T-helper 2 cell treated with Interferon-gamma antibody and Interleukin-4, amounts not matched to agents 5 μg/mL and 100 μg/mL, for 36 hours (primary cell): Measurements from ENCODE around the gene FAM193A.
"Not testable (repeated sequence)": the region's sequence is repeated elsewhere in the genome, so short reads cannot be mapped to it uniquely, and the experiment has no call there.

Source experiments
- DNase-seq: peaks from one replicate; pipeline ENCODE4 v3.0.0; 2021; ENCODE audit warnings: low spot score
- H3K27ac Mint-ChIP-seq: one replicate; pipeline ENCODE4 v1.8.0; 2021; ENCODE audit warnings: mild to moderate bottlenecking, mixed read lengths
- H3K27me3 Mint-ChIP-seq: one replicate; pipeline ENCODE4 v1.8.0; 2021; ENCODE audit warnings: low read depth, mixed read lengths
- H3K36me3 Mint-ChIP-seq: one replicate; pipeline ENCODE4 v1.8.0; 2021; ENCODE audit warnings: low read depth, mixed read lengths
- H3K4me1 Mint-ChIP-seq: one replicate; pipeline ENCODE4 v1.8.0; 2021; ENCODE audit warnings: low read depth, mixed read lengths
- H3K4me3 Mint-ChIP-seq: one replicate; pipeline ENCODE4 v1.8.0; 2022; ENCODE audit warnings: mild to moderate bottlenecking, moderate library complexity, mixed read lengths
- H3K9me3 Mint-ChIP-seq: one replicate; pipeline ENCODE4 v1.8.0; 2021; ENCODE audit warnings: mixed read lengths

FAM193A gene

GRCh38 chr4:2572866-2573265 is 36.4 kb downstream of the FAM193A start:
- Mint-ChIP-seq H3K4me3 (no peak overlapping the region), H3K36me3 (peaks cover 17% of the 10 kb centered on the region), H3K9me3 (no peaks in the 10 kb centered on the region), H3K4me1 (peaks cover 25% of the 10 kb centered on the region), H3K27me3 (no peaks in the 10 kb centered on the region), H3K27ac (no peak overlapping the region)
- DNase-seq: no peak

GRCh38 chr4:2574009-2574408 is 37.6 kb downstream of the FAM193A start:
- no peaks in the 10 kb centered on the region for H3K9me3 Mint-ChIP-seq
- H3K4me3 Mint-ChIP-seq: no peak overlapping the region
- no peaks in the 10 kb centered on the region for H3K27me3 Mint-ChIP-seq
- H3K27ac Mint-ChIP-seq: no peak overlapping the region
- DNase-seq: no peak
- H3K4me1 Mint-ChIP-seq: peaks cover 24% of the 10 kb centered on the region
- H3K36me3 Mint-ChIP-seq: peaks cover 16% of the 10 kb centered on the region

DNA sequence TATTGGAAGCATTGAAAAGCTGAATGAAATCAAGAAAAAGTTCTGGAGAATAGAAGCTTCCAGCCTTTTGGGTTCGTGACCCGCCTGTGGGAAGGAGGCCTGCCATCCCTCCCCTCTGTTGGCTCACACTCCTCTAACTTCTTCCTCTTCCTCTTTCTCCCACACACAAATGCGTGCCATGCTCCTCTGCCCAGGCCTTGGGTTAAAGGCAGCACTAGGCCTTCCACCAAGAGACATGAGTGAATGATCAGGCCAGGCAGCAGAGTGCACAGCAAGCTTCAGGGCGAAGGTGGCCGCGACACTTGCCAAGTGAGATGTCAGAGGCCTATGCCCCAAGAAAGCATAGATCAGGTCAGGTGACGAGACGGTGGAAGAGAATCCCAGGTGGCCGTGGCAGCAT is 38.4 kb downstream of the FAM193A start:
- Mint-ChIP-seq H3K9me3 (no peaks in the 10 kb centered on the region), H3K27me3 (no peaks in the 10 kb centered on the region), H3K36me3 (peaks cover 15% of the 10 kb centered on the region), H3K4me3 (no peak overlapping the region), H3K27ac (no peak overlapping the region), H3K4me1 (peaks cover 21% of the 10 kb centered on the region)
- DNase-seq: no peak

GRCh38 chr4:2576290-2576689 is 39.8 kb downstream of the FAM193A start:
- peaks cover 7% of the 10 kb centered on the region for H3K9me3 Mint-ChIP-seq
- H3K36me3 Mint-ChIP-seq: peaks cover 13% of the 10 kb centered on the region
- peaks cover 8% of the 10 kb centered on the region for H3K4me1 Mint-ChIP-seq
- H3K27me3 Mint-ChIP-seq: no peaks in the 10 kb centered on the region
- DNase-seq: no peak
- no peak overlapping the region for H3K27ac Mint-ChIP-seq
- H3K4me3 Mint-ChIP-seq: no peak overlapping the region

- Mint-ChIP-seq H3K9me3 (peaks cover 7% of the 10 kb centered on the region), H3K36me3 (peaks cover 13% of the 10 kb centered on the region), H3K27me3 (no peaks in the 10 kb centered on the region), H3K27ac (no peak overlapping the region), H3K4me3 (no peak overlapping the region), H3K4me1 (peaks cover 8% of the 10 kb centered on the region)
- DNase-seq: no peak
Observed at GRCh38 chr4:2578106-2578505, 41.7 kb downstream of the FAM193A start.

DNA sequence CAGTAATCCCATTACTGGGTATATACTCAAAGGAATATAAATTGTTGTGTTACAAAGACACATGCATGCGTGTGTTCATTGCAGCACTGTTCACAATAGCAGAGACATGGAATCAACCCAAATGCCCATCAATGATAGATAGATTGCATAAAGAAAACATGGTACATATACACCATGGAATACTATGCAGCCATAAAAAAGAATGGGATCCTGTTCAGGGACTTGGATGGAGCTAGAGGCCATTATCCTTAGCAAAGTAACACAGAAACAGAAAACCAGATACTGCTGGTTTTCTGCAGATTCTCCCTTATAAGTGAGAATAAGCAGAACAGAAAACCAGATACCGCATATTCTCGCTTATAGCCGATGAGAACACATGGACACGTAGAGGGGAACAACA is 43.5 kb downstream of the FAM193A start:
- Mint-ChIP-seq H3K36me3 (peaks cover 11% of the 10 kb centered on the region), H3K4me1 (peaks cover 5% of the 10 kb centered on the region), H3K27me3 (no peaks in the 10 kb centered on the region), H3K9me3 (peaks cover 7% of the 10 kb centered on the region), H3K4me3 (no peak overlapping the region), H3K27ac (no peak overlapping the region)
- no peak for DNase-seq

DNA sequence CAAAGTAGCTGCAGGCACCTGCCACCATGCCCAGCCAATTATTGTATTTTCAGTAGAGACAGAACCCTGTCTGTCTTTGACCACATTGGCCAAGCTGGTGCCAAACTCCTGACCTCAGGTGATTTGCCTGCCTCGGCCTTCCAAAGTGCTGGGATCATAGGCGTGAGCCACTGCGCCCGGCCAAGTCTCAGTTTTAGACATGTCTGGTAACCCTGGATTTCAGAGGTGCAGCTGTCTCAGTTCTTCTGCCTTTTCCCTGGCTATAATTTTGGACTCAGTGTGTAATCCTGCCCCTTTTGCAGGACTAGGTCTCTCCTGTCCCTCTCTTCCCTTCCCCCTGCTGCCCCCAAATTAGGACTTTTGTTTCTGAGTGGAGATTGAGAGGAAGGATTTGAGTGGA is 46.6 kb downstream of the FAM193A start:
- Mint-ChIP-seq H3K9me3 (peaks cover 7% of the 10 kb centered on the region), H3K27ac (no peak overlapping the region), H3K4me1 (peaks cover 5% of the 10 kb centered on the region), H3K27me3 (no peaks in the 10 kb centered on the region), H3K36me3 (peaks cover 1% of the 10 kb centered on the region), H3K4me3 (no peak overlapping the region)
- DNase-seq: no peak

GRCh38 chr4:2583517-2583916 is 47.1 kb downstream of the FAM193A start:
- DNase-seq: no peak
- Mint-ChIP-seq H3K36me3 (peaks cover 1% of the 10 kb centered on the region), H3K4me3 (no peak overlapping the region), H3K4me1 (peaks cover 7% of the 10 kb centered on the region), H3K27ac (no peak overlapping the region), H3K9me3 (peaks cover 7% of the 10 kb centered on the region), H3K27me3 (no peaks in the 10 kb centered on the region)

- Mint-ChIP-seq H3K27me3 (no peaks in the 10 kb centered on the region), H3K9me3 (no peaks in the 10 kb centered on the region), H3K27ac (no peak overlapping the region), H3K4me1 (peaks cover 14% of the 10 kb centered on the region), H3K4me3 (no peak overlapping the region), H3K36me3 (no peaks in the 10 kb centered on the region)
- no peak for DNase-seq
Observed at GRCh38 chr4:2586502-2586901, 50.1 kb downstream of the FAM193A start.

DNA sequence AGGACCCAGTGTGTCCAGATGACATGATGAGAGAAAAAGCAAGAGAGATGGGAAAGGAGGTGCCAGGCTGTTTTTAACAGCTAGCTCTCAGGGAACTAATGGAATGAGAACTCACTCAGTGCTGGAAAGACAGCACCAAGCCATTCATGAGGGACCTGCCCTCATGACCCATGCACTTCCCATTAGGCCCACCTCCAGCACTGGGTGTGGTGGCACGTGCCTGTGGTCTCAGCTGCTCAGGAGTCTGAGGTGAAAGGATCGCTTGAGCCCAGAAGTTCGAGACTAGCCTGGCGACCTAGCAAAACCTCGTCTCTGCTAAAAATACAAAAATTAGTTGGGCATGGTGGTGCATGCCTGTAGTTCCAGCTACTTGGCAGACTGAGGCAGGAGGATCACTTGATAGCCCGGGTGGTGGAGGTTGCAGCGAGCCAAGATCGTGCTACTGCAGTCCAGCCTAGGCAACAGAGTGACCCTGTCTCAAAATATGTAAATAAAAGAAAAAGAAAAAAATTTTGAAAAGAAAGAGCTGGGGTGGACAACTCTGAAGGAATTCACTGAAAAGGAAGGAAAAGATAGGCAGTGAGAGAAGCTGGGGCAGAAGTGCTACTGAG is 50.9 kb downstream of the FAM193A start:
- Mint-ChIP-seq H3K27ac (no peak overlapping the region), H3K4me3 (no peak overlapping the region), H3K9me3 (no peaks in the 10 kb centered on the region), H3K36me3 (no peaks in the 10 kb centered on the region), H3K27me3 (no peaks in the 10 kb centered on the region), H3K4me1 (peaks cover 14% of the 10 kb centered on the region)
- no peak for DNase-seq

DNA sequence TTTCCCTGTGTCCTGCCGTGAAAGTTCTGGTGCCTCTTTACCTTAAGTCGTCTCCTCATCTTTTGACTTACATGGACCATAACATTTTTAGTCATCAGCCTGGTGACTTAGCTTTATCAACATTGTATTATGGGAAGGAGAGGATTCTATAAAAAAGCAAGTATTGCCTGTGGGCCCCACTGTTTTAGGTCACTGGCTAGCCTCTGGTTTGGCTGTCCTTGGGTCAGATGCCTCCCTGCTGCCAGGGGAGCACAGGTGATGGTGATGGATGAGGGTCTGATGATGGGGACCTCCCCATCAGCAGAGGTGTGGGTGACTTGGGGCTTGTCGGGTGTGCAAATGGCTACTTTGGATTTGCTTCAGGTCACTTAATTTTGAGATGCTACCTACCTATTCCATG is 51.8 kb downstream of the FAM193A start:
- peaks cover 14% of the 10 kb centered on the region for H3K4me1 Mint-ChIP-seq
- no peak for DNase-seq
- no peaks in the 10 kb centered on the region for H3K9me3 Mint-ChIP-seq
- no peak overlapping the region for H3K4me3 Mint-ChIP-seq
- no peaks in the 10 kb centered on the region for H3K27me3 Mint-ChIP-seq
- no peaks in the 10 kb centered on the region for H3K36me3 Mint-ChIP-seq
- no peak overlapping the region for H3K27ac Mint-ChIP-seq

DNA sequence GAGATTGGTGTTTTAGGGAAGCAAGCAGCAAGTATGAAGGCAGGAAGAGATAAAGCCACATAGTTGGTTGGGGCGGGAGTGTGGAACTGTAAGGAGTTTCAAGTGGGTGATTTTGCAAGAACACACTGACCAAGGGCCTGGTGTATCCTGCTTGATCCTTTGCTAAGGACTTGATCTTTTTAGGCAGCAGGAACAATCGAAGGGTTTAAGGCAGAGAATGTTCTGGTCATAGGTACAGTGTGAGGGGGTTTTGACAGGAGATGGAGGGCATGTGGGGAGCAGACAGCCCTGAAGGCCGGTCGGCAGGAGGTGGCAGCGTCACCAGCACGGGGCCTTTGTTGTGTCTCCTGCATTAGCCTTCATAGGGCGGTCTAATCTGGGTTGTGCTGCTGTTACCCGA is 54.7 kb downstream of the FAM193A start:
- peaks cover 21% of the 10 kb centered on the region for H3K4me1 Mint-ChIP-seq
- no peaks in the 10 kb centered on the region for H3K27me3 Mint-ChIP-seq
- H3K36me3 Mint-ChIP-seq: no peaks in the 10 kb centered on the region
- no peak for DNase-seq
- H3K9me3 Mint-ChIP-seq: no peaks in the 10 kb centered on the region
- H3K27ac Mint-ChIP-seq: peak overlapping the region; percentile 9
- H3K4me3 Mint-ChIP-seq: no peak overlapping the region

DNA sequence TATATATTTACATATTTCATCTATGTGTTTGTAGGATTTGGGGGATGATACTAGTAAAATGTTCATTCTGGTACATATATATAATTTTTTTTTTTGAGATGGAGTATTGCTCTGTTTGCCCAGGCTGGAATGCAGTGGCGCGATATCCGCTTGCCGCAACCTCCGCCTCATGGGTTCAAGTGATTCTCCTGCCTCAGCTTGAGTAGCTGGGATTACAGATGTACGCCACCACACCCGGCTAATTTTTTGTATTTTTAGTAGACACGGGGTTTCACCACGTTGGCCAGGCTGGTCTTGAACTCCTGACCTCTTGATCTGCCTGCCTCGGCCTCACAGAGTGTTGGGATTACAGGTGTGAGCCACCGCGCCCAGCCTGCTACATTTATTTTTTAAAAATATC is 55.6 kb downstream of the FAM193A start:
- DNase-seq, H3K9me3 Mint-ChIP-seq, H3K27ac Mint-ChIP-seq, H3K4me3 Mint-ChIP-seq, H3K36me3 Mint-ChIP-seq, H3K27me3 Mint-ChIP-seq: not testable (repeated sequence)
- peaks cover 22% of the 10 kb centered on the region for H3K4me1 Mint-ChIP-seq

DNA sequence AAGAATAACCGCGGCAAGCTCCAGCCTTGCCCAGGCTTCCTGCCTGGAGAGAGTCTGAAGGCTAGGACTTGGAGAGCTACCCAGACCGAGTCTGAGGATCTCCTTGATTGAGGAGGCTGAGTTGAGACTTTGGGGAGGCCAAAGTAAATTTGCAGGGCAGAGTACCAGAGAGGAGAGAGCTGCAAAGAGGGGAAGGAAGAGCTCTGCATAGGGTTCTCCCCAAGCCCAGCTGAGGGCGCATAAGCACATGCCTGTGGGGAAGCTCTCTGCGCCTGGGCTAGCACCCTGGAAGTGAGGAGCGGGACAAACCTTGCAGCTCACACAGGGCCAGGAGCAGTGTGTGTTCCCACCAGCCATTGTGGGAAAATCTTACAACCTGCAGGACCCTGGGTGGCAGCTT is 56.1 kb downstream of the FAM193A start:
- Mint-ChIP-seq H3K36me3 (peaks cover 10% of the 10 kb centered on the region), H3K4me3 (no peak overlapping the region), H3K4me1 (peaks cover 26% of the 10 kb centered on the region), H3K27ac (no peak overlapping the region), H3K27me3 (no peaks in the 10 kb centered on the region), H3K9me3 (no peaks in the 10 kb centered on the region)
- no peak for DNase-seq

GRCh38 chr4:2593003-2593402 is 56.6 kb downstream of the FAM193A start:
- H3K27ac Mint-ChIP-seq: no peak overlapping the region
- no peaks in the 10 kb centered on the region for H3K9me3 Mint-ChIP-seq
- H3K27me3 Mint-ChIP-seq: no peaks in the 10 kb centered on the region
- H3K36me3 Mint-ChIP-seq: peaks cover 12% of the 10 kb centered on the region
- H3K4me1 Mint-ChIP-seq: peaks cover 28% of the 10 kb centered on the region
- DNase-seq: no peak
- H3K4me3 Mint-ChIP-seq: no peak overlapping the region
